SKM-1 treated with dmso at 0.1 percent for 144 hours (cell line): ENCODE measurements around the gene SAMD1.

Experiments
- DNase-seq: peaks from one replicate; lab custom pipeline; 2025; ENCODE audit not compliant: unreplicated experiment; lab: John Stamatoyannopoulos, UW

The SAMD1 gene

DNA sequence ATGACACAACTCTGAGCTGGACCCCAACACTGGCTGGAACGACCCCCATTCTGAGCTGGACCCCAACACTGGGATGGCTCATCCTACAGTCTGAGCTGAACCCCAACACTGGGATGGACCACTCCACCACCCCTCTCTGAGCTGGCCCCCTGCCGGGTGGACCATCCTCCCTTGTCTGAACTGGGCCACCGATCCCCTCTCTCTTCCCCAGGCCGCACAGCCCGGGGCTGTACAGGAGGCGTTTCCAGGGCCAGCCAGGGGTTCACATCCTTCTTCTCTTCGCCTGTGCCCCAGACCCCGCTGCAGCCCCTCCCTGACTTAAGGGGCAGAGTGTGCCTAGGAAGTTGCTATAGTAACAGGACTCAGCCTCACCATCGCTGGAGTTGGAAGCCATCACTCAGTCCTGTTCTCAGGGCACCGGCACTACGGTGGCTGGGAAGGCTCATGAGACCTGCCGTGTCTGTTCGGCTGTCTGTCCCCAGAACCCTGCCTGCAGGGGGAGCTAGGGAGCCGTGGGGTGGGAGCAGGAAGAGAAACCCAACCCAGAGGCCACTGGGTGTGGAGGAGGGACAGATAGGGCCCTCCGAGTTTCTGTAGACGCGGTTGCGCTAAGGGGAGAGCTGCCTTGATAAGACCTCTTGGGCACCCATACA, 23.3 kb upstream of the SAMD1 start:
- no peak for DNase-seq

DNA sequence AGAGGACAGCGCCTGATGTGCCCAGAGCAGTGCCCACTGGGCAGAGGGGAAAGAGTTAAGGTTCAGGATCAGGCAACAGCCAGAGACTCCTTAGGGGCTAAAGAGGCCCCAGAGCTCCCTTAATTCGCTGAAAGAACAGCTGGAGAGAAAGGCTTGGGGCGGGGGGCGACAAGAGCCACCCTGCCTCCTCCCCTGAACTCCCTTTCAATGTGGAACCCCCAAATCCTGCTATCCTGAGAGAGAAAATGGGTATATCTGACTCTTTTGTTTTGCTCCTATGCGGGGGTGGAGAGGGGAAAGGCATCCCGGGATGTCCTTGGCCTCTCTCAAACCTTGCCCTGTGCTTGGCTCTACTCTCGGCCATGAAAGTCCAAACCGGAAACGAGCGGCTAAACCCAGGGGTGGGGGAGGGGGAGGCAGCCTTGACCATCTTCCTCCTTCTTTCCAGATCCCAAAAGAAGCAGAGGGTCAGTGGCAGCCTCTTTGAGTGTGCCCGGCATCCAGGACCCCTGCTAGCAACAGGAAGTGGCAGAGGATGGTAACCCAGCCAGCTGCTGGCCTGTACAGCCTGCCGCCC, 22.3 kb upstream of the SAMD1 start:
- DNase-seq = no peak

DNA sequence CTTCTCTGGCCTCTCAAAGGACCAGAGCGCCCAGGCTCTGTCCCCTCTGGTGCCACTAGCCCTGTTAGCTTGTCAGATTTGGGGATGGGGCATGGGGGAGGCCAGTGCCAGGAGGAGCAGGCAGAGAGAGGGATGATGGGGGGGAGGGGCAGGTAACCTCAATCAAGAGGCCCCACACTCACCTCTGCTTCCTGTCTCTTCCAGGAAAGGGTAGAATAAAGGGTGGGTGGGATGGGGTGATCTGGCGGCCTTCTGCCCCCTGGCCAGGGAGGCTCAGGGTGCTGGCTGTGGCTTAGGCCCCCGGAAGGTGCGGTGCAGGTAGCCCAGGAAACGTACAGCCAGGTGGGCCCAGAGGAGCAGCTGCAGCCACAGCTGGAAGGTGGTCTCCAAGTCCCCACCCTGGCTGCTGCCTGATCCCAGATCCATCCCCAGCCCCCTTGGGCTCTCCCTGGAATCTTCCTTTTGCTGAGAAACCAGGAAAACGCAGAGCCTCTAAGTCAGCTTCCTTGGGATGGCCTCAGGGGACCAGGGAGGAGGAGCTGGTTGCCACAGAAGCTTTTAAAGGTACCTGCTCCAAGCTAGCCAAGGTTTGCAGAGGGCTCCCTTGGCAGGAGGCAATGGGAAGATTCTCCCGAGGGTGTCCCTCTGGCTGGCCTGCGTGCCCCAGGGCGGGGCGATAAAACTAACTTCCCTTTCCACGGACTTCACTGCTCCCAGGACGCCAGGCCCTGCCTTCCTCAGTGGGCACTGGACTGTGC, 21.7 kb upstream of the SAMD1 start:
- no peak for DNase-seq

DNA sequence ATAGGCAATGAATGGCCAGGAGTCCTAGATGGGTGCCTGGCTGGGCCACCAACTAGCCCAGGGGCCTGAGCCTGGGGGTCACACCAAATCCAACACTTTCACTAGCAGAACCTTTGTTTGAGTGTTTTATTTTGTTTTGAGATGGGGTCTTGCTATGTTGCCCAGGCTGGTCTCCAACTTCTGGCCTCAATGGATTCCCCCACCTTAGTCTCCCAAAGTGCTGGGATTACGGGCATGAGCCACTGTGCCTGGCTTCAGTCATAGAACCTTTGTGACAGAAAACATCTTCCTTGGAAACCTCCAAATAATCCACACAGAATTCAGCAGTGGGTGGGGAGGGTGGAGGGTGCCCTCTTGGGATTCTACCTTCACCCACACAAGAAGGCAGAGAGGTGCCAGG, 20.9 kb upstream of the SAMD1 start:
- no peak for DNase-seq

DNA sequence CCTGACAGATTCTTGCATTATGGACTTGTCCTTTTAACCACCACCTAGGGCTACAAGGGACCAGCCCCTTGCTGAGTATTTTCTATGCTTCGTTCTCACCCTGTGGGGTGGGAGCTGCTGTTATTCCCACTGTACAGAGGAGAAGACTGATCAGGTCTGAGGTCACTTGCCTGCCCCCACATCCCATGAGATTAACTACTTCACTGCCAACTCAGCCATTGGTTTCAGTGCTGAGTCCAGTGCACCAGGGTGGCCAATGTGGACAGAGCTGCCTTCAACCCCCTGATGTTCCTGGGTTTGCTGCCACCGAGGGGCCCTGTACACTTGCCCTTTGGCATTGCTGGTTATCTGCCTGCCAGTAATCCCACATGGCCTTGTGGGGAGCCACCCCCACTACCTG, 20.1 kb upstream of the SAMD1 start:
- DNase-seq = no peak

DNA sequence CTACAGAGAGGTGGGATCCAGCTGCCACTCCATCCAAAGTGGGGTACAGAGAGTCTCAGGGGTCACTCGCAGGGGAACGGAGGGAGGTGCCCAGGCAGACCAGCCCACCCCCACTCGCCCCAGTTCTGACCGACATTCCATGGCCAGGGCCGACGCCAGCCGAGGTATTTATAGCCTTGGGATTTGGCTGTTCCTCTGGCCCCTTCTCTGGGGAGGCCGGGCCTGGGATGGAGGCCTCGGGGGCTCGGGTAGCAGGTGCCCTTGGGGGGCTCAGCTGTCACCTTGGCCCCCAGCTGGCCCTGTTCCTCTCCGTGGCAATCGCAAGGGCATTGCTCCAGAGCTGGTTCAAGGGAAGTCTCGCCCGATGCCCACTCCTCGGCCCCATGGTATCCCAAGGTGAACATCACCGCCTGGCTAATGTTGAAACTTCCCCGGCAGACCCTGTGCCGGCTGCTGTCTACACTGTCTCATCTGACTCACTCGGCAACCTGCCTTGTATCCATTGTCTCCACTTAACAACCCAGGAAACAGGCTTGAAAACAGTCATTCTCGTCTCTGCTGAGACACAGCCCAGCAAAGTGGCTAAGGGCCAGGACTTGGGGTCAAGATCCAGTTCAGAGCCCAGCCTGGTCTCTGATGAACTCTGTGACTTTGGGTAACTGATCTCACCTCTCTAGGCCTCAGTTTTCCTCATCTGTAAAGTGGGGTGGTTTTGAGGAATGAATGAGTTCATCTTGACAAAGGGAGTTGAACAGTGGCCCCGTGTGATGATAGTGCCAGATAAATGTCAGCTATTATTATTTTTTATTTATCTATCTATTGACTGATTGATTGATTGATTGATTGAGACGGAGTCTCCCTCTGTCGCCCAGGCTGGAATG, 17.3 kb upstream of the SAMD1 start:
- DNase-seq = no peak

DNA sequence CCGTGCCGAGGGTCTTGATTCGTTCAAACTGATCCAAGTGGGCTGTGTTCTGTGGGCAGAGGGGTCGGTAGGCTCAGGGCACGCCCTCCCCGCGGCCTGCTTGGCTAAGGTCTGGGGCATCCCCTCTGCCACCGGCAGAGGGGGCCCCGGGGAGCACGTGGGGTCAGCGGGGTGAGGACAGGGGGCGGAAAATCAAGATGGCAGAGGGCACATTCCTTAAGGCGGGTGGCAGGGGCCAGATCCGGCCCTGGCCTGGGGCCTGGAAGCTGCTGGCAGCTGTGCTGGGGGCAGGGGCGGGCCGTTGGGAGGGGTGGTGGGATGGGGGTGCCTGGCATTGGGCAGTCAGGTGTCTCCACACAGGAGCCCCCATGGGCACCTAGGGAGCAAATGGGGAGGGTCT, 16.3 kb upstream of the SAMD1 start:
- DNase-seq = no peak

DNA sequence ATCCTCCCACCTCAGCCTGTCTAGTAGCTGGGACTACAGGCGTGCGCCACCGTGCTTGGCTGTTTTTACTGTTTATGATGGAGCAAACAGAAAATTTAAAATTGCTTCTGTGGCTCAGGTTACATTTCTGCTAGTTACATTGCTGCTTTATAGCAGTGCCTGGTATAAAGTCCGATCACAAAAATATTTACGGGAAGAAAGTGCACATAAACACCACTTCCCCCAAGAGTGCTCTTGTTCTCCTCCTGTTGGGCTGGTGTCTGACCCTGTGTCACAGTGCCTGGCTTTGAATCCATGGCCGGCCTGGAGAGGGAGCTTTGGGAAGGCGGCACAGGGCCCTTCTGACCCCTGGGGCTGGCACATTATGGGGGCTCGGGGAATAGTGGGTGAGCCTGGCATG, 15.1 kb upstream of the SAMD1 start:
- no peak for DNase-seq

DNA sequence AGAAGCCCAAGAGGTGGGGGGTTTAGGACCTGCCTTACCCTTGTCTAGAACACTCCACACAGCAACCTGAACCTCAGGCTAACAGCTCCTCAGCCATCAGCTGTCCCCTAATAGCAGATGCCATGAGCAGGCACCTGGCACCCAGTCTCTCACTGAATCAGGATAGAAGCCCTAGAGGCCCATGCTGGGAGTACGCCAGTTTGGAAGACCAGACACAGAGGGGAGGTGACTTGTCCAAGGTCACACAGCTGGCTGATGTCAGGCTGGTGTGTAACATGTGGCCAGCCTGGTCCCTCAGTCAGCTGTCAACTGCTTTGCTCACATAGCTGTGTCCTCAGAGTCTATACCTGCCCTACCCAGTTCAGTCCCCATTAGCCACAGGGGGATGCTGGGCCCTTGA, 12.8 kb upstream of the SAMD1 start:
- no peak for DNase-seq

DNA sequence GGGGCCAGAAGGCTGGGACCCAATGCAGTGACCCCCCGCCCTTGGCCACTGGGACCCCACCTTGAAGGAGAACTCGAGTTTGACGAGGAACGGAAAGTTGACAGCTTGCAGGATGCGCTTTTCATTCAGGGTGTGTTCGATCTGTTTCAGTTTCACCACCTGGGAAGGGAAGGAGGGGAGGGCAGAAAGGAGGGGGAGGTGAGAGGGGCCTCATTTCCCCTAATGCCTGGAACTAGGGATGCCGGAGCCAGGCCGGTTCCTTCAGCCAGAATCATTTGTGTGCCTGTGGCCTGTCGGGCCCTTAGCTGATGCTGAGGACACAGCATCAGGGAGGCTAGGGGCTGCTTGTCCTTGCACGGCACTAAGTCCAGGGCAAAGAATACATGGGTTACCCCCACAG, 12.2 kb upstream of the SAMD1 start:
- DNase-seq = no peak

DNA sequence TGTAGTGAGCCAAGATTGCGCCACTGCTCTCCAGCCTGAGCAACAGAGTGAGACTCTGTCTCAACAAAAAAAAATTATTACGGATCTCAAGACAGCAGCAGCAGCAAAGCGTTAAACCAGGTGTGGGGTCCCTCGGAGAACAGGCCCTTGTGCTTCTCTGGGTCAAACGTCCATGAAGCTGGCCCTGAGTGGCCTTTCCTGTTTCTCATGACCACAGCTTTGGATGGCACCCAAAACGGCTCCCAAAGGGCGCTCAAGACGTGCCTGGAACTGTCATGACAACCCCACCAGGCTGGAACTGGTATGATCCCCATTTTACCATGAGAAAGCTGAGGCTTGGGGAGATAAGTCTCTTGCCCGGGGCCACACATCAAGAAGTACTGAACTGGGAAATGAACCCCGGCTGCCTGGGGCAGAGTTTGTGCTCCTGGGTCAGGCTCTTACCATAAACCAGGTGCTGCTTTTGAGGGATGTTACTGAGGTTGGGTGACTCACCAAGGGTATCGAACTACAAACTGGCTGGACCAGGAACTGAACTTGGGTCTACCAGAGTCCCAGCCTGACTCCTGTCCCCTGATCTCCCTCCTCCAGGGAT, 11.6 kb upstream of the SAMD1 start:
- no peak for DNase-seq

DNA sequence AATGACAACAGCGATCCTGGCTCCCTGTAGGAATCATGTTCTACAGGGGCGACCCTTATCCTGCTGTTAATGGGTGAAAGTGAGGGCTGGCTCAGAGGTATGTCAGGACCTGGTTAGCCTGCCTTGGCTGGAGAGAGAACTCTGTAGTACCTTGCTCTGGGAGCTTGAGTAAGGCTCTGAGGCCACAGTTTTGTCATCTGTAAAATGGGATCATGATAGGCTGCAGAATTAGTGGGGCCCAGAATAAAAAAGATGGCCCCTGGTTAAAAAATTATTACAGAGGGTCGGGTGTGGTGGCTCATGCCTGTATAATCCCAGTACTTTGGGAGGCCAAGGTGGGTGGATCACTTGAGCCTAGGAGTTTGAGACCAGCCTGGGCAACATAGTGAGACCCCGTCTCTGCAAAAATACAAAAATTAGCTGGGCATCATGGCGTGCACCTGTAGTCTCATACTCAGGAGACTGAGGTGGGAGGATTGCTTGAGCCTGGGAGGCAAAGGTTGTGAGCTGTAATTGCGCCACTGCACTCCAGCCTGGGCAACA, 10.5 kb upstream of the SAMD1 start:
- DNase-seq = no peak

DNA sequence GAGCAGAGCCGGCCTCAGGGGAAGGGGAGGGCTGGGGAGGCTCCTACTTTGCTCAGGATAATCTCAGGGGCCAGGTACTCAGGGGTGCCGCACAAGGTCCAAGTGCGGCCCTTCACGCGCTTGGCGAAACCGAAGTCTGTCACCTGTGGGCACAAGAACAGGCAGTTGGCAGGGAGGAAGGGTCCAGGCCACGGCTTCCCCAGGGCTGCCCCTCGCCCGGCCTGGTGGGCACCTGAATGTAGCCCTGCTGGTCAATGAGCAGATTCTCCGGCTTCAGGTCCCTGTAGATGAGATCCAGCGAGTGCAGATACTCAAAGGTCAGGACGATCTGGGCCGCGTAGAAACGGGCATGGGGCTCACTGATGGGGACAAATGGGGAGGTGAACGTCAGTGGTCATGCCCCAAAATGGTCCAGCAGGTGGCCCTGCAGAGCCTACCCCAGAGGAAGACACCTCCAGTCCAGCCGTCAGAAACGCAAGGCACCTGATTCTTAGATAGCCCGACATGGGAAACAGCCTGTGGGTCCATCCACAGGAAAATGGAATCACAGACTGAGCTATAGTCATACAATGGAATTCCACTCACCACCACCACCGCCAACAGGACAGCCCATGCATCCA, 7.1 kb upstream of the SAMD1 start:
- no peak for DNase-seq

DNA sequence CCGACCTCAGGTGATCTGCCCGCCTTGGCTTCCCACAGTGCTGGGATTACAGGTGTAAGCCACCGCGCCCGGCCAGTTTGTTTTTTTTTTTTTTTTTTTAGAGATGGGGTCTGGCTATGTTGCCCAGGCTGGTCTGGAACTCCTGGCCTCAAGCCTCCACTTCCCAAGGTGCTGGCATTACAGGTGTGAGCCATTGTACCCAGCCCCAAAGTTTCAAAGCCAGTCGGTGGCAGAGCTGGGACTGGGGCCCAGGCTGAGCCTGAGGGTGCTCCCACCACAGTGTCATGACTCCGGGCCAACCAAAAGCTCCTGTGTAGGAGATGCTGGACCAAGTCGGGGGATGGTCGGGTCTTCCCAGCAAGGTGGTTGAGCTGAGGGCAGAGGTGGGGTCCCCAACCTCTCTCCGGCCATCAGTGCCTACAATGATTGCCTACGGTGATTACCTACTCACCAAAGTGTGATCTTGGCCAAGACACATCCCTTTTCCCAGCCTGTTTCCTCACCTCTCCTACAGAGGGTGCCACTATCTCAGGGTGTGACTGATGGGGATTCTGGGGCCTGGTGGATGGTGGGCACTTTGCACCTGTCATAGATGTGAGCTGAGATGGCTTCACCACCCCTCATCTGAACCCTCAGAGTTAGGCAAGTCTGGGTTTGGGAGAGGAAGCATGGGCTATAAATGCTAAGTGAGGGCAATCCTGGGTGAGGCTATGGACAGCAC, 5.9 kb upstream of the SAMD1 start:
- DNase-seq = no peak

DNA sequence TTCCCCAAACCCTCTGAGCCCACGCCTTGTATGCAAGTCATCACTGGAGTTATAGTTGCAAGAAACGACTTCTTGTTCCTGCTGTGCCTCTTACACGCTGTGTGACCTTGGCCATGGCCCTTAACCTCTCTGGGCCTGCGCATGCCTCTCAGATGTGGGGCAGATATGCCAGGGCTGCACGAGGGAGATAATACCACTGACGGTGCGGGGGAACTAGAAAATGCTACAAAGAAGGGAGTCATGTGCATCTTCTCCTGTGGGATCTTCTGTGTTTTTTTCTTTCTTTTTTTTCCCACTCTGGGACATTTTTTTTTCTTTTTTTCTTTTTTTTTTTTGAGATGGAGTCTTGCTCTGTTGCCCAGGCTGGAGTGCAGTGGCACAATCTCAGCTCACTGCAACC, 4.3 kb upstream of the SAMD1 start:
- DNase-seq = no peak

DNA sequence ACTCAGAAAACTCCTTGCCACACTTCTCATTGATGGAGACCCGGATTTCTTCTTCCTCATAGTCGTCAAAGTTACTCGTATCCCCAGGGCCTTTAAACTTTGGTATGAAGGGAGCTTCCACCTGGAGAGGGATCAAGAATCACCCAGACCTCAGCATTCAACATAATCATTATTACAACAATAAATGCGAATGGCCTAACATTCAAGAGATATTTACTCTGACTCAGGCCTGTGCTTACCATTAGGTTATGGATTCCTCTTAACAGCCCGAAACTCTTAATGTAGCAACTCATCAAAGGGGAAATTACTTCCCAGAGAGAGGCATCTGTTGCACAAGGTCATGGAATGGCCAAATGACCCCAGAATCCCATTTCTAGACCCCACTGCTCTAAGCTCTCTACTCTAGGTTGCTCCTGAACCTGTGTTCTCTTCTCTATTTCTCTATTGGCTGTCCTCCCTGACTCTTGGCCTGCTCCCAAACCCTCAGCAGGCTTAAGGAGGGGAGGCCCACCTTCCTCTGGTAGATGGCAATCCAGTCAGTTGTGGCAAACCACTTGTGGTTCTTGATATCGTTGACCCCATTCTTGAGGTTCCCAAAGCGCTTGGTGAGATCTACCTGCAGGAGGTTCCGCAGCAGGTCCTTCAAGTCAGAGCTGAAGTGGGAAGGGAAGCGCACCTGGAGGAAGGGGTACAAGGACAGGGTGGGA, 2.7 kb upstream of the SAMD1 start:
- DNase-seq = no peak

DNA sequence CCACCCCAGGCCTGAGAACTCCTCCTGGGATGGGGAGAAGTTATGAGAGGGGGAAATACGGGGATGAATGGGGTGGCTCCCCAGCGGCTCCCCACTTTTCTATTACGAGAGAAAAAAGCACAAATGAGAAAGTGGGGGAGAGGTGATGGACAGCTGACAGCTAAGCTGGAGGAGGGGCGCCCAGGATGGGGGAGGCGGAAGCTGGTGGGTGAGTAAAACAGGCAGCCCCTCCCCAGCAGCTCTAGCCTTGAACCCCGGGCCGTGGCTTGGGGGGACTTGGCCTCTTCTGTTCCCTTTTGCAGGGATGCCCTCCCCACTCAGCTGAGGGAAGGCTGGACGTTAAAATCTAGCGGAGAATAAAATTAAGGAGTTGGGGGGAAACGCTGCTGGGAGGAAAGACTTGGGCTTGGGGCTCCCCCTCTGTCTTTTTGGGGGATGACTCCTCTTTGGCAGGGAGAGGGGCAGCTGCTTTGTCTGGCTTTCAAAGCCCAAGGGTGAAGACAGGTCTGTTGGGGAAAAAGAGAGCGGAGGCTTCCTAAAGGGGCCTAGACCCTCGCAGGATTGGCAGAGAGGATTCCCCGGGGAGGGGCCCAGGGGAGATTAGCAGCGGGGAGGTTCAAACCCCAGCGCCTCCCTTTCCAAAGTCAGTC, 1.4 kb upstream of the SAMD1 start:
- no peak for DNase-seq

DNA sequence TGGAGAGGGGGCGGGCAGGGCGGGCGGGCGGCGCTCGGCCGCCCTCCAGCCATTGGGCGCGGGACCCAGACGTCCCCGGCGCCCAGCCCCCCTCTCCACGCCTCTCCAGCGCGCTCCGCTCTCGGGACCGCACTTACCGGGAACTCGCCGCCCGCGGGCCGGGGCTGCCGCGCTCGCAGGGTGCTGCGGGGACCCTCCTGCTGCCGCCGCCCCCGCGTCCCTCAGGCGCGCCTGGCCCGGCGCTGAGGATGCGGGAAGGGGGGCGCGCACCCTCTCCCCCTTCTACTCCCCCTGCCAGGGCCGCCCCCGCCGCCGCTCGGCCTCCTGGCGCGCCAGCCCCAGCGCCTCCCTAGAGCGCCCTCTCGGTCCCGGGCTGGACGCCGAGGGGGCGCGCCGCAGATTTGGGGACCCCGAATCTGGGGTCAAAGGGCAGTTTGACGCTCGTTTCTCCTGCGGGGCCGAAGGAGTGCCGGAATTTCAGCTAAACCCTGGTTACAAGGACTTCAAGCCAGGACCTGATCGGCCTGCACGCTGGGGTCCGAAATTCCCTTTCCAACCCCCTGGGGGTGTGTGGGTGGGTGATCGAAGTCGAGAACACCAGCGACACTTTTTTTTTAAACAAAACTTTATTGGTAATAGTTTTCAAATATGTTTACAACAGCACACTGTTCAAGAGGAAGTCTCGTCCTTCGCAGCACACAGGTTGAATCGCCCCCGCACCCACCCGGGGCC, 696 bp upstream of the SAMD1 start:
- peak; percentile 49 for DNase-seq
